ENCODE measurements around the gene DACT2.

GRCh38 chr6:168274037-168274952 lies 45.3 kb downstream of the DACT2 start:
- TF ChIP-seq EZH2 (IDR thresholded peaks at IDR 0.05; ENCODE audit: insufficient read depth, poor library complexity, severe bottlenecking): no peak
- TF ChIP-seq EZH2phosphoT487 (IDR thresholded peaks at IDR 0.05; ENCODE audit: insufficient read depth, low read depth): no peak

Data from GM23248 (cell line).